ENCODE data around the gene CFAP57. TPM values are rescaled to one million over a fixed set of nuclear protein-coding genes. Genes with fewer than 3 reads are reported as not detected.

Gene CFAP57
- total and polyA plus RNA-seq, 2 of the 13 experiments (the other 11 are each of a cell fraction or from before 2014, with no cell fraction given): 0.01 TPM; not detected in 1

GRCh38 chr1:43238085-43238484 is 66.0 kb downstream of the CFAP57 start (continued):
- TF ChIP-seq, protein P1, sequence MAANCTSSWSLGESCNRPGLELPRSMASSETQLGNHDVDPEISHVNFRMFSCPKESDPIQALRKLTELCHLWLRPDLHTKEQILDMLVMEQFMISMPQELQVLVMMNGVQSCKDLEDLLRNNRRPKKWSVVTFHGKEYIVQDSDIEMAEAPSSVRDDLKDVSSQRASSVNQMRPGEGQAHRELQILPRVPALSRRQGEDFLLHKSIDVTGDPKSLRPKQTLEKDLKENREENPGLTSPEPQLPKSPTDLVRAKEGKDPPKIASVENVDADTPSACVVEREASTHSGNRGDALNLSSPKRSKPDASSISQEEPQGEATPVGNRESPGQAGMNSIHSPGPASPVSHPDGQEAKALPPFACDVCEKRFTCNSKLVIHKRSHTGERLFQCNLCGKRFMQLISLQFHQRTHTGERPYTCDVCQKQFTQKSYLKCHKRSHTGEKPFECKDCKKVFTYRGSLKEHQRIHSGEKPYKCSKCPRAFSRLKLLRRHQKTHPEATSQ (CRISPR knock-in tag; IDR thresholded peaks at IDR 0.05; ENCODE audit: borderline replicate concordance): no peak
- TF ChIP-seq, protein P2, sequence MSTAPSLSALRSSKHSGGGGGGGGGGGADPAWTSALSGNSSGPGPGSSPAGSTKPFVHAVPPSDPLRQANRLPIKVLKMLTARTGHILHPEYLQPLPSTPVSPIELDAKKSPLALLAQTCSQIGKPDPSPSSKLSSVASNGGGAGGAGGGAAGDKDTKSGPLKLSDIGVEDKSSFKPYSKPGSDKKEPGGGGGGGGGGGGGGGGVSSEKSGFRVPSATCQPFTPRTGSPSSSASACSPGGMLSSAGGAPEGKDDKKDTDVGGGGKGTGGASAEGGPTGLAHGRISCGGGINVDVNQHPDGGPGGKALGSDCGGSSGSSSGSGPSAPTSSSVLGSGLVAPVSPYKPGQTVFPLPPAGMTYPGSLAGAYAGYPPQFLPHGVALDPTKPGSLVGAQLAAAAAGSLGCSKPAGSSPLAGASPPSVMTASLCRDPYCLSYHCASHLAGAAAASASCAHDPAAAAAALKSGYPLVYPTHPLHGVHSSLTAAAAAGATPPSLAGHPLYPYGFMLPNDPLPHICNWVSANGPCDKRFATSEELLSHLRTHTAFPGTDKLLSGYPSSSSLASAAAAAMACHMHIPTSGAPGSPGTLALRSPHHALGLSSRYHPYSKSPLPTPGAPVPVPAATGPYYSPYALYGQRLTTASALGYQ (CRISPR knock-in tag; IDR thresholded peaks at IDR 0.05): no peak
- TF ChIP-seq GATAD1 (CRISPR knock-in tag; IDR thresholded peaks at IDR 0.05) (peak; percentile 50; the same call in 1 of the 2 replicates), HNF4G (IDR thresholded peaks at IDR 0.05; ENCODE audit: borderline replicate concordance, low read depth, low read length) (peak; percentile 82), HNF4G (CRISPR knock-in tag; IDR thresholded peaks at IDR 0.05; ENCODE audit: borderline replicate concordance, low read depth) (no peak), HOXA3 (CRISPR knock-in tag; IDR thresholded peaks at IDR 0.05) (peak; percentile 39; the same call in 1 of the 2 replicates), POLR2AphosphoS5 (IDR thresholded peaks at IDR 0.05; ENCODE audit: low read depth, low read length) (no peak), RFXAP (CRISPR knock-in tag; IDR thresholded peaks at IDR 0.05; ENCODE audit: borderline replicate concordance) (no peak), KAT8 (CRISPR knock-in tag; IDR thresholded peaks at IDR 0.05) (peak; percentile 71), TOE1 (CRISPR knock-in tag; IDR thresholded peaks at IDR 0.05) (0 out of 2 replicates have a peak, but pooled peaks have one; percentile 53), ZNF709 (CRISPR knock-in tag; IDR thresholded peaks at IDR 0.05) (no peak), MIXL1 (CRISPR knock-in tag; IDR thresholded peaks at IDR 0.05) (peak; percentile 78), SOX13 (IDR thresholded peaks at IDR 0.05) (no peak), SOX13 (CRISPR knock-in tag; conservative IDR thresholded peaks at IDR 0.05 in 1 of 2, IDR thresholded peaks at IDR 0.05 in 1 of 2) (peak in 1 of 2 experiments; percentile 9; a peak in 1 of 4 replicates), ZNF776 (CRISPR knock-in tag; IDR thresholded peaks at IDR 0.05) (no peak), BCL3 (CRISPR knock-in tag; IDR thresholded peaks at IDR 0.05) (no peak), ZNF746 (CRISPR knock-in tag; IDR thresholded peaks at IDR 0.05) (no peak), KDM3A (CRISPR knock-in tag; IDR thresholded peaks at IDR 0.05; ENCODE audit: low read depth) (peak; percentile 76; the same call in 1 of the 2 replicates), LCORL (IDR thresholded peaks at IDR 0.05) (no peak), LCORL (CRISPR knock-in tag; IDR thresholded peaks at IDR 0.05) (peak; percentile 65)
- TF ChIP-seq, protein P3, sequence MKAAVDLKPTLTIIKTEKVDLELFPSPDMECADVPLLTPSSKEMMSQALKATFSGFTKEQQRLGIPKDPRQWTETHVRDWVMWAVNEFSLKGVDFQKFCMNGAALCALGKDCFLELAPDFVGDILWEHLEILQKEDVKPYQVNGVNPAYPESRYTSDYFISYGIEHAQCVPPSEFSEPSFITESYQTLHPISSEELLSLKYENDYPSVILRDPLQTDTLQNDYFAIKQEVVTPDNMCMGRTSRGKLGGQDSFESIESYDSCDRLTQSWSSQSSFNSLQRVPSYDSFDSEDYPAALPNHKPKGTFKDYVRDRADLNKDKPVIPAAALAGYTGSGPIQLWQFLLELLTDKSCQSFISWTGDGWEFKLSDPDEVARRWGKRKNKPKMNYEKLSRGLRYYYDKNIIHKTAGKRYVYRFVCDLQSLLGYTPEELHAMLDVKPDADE (CRISPR knock-in tag; IDR thresholded peaks at IDR 0.05): no peak
- TF ChIP-seq, protein P4, sequence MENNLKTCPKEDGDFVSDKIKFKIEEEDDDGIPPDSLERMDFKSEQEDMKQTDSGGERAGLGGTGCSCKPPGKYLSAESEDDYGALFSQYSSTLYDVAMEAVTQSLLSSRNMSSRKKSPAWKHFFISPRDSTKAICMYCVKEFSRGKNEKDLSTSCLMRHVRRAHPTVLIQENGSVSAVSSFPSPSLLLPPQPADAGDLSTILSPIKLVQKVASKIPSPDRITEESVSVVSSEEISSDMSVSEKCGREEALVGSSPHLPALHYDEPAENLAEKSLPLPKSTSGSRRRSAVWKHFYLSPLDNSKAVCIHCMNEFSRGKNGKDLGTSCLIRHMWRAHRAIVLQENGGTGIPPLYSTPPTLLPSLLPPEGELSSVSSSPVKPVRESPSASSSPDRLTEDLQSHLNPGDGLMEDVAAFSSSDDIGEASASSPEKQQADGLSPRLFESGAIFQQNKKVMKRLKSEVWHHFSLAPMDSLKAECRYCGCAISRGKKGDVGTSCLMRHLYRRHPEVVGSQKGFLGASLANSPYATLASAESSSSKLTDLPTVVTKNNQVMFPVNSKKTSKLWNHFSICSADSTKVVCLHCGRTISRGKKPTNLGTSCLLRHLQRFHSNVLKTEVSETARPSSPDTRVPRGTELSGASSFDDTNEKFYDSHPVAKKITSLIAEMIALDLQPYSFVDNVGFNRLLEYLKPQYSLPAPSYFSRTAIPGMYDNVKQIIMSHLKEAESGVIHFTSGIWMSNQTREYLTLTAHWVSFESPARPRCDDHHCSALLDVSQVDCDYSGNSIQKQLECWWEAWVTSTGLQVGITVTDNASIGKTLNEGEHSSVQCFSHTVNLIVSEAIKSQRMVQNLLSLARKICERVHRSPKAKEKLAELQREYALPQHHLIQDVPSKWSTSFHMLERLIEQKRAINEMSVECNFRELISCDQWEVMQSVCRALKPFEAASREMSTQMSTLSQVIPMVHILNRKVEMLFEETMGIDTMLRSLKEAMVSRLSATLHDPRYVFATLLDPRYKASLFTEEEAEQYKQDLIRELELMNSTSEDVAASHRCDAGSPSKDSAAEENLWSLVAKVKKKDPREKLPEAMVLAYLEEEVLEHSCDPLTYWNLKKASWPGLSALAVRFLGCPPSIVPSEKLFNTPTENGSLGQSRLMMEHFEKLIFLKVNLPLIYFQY (CRISPR knock-in tag; IDR thresholded peaks at IDR 0.05; ENCODE audit: borderline replicate concordance): peak; percentile 22; the same call in 1 of the 2 replicates
